ENCODE data around the gene HOXB5. TPM values are rescaled to one million over a fixed set of nuclear protein-coding genes. Genes with fewer than 3 reads are reported as not detected.

The HOXB5 gene
- total RNA-seq, 2 experiments from 2014 or later: 0.16 TPM; not detected in 1

DNA sequence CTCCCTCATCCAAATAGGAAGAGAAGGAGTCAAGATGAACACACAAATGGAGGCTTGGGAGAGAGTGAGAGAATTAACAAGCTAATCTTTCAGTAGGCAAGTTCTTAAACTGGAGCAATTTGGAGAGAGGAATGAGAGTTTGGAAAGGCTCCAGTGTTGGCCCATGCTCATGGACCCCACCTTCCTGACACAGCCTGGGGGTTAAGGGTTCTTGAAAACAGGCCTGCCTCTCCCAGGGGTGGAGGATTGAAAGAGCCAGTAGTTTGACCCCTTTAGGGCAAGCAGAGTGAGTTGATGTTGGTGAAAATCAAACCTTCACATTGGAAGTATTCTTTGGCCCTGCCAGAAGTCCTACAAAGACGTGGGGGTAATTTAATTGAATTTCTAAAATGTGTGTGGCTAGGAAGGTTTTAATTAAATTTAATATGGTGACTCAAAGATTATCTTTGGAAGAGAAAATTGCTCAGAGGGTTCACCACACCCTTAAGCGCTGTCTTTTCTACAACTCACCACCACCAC is 9.3 kb downstream of the HOXB5 start:
- H3K4me1 Mint-ChIP-seq: peaks cover 50% of the 10 kb centered on the region
- peaks cover 76% of the 10 kb centered on the region for H3K27me3 Mint-ChIP-seq
- H3K9me3 Mint-ChIP-seq (ENCODE audit: low read depth): no peaks in the 10 kb centered on the region
- no peak overlapping the region for H3K27ac Mint-ChIP-seq
- ATAC-seq (no peak), DNase-seq (no peak)
- CTCF ChIA-PET: interaction anchor here (1.2 to 1.8 kb wide), 3 partner anchors 9 to 83 kb away, joined by 3 to 12 read pairs (median 5); partner anchors contain the start of gene HOXB5
- H3K36me3 Mint-ChIP-seq: peaks cover 4% of the 10 kb centered on the region
- peak overlapping the region; percentile 80 for H3K4me3 Mint-ChIP-seq

DNA sequence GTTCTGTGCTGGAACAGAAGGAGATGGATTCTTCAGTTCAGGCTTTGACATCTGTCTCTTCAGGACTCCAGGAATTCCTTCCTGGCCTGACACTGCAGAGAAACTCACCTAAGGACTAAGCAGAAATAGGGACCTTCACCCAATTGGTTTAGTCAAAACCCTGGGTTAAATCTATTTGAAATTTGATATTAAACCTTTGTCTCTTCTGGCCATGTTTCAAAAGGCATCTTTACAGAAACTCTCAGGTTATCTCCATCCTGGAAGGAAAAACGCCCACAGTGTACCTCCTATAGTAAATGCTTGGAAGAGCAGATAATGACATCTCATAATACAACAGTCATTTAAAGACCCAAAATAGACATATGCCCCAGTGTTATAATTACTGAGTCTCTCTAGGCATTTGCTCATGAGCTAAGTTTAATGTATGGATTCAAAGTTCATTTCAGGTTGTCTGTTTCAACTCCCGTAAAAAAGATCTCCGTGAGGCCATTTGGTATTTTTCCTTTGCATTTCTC is 9.8 kb downstream of the HOXB5 start:
- Mint-ChIP-seq H3K4me3 (peak overlapping the region; percentile 24), H3K36me3 (peaks cover 4% of the 10 kb centered on the region)
- CTCF ChIA-PET: interaction anchor here (1.2 to 1.8 kb wide), 4 partner anchors 9 to 321 kb away, joined by 3 to 12 read pairs (median 4); partner anchors contain the start of gene HOXB5

DNA sequence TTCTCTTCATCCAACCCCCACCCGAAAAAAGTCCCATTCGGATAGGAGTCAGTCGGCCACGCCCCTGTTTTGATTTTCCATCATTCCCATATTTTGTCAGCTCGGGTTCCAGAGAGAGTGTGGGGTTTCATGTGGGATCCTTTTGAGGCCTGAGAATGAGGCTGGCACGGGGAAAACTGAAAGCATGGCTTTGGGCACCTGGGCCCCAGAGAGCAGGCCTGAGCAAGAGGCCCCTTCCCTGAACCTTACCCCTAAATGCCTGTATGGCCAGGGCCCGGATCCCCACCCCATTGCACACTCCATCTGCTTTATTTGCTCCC is 10.9 kb downstream of the HOXB5 start:
- Mint-ChIP-seq H3K27ac (no peak overlapping the region), H3K36me3 (peaks cover 4% of the 10 kb centered on the region), H3K27me3 (peaks cover 65% of the 10 kb centered on the region), H3K9me3 (ENCODE audit: low read depth) (no peaks in the 10 kb centered on the region), H3K4me1 (peaks cover 57% of the 10 kb centered on the region), H3K4me3 (peak overlapping the region; percentile 66)
- DNase-seq (no peak), ATAC-seq (no peak)
- CTCF ChIA-PET: interaction anchor here (1.0 to 1.8 kb wide), 6 partner anchors 10 to 320 kb away, joined by 3 to 12 read pairs (median 4); partner anchors contain the start of gene HOXB5

More for the DNA sequence above, 9.8 kb downstream of the HOXB5 start:
- Mint-ChIP-seq H3K27ac (no peak overlapping the region), H3K4me1 (peaks cover 56% of the 10 kb centered on the region), H3K27me3 (peaks cover 76% of the 10 kb centered on the region), H3K9me3 (ENCODE audit: low read depth) (no peaks in the 10 kb centered on the region)
- DNase-seq: no peak
- no peak for ATAC-seq

DNA sequence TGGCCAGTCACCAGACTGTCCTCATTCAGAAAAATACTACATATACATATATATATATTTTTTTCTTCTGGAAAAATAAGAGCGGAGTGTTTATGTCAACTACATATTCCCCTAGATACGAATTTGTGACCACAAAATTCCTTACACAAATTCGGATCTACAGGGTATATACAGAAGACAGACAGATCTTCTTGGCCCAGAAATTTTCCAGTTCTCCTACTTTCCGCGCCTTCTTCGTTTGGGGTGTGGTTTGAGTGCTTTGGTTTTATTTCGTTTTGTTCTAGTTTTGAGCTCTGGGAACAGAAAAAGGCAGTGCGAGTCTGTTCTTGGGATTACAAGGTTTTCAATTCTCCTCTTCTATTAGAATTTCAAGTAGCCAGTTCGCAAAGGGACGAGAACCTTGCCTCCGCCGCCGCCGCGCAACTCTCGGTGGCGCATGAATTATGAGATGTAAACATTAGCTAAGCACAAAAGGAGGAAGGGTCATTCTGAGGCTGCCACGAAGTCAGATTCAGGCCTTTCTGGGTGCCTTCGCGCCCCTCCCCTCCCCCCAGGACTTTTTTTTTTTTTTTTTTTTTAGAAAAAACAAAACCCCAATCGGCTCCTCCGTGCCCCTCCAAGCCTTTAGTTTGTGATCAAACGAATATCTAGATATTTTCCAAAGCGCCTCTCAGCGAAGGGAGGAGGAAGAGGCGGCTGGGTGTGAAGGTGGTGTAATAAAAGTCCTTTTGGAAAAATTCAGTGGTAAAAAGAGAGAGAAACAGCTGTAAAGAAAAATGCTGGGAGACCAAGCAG is 13.6 kb downstream of the HOXB5 start:
- Mint-ChIP-seq H3K27me3 (peaks cover 48% of the 10 kb centered on the region), H3K36me3 (peaks cover 9% of the 10 kb centered on the region), H3K4me3 (peak overlapping the region; percentile 93), H3K9me3 (ENCODE audit: low read depth) (no peaks in the 10 kb centered on the region), H3K4me1 (peaks cover 54% of the 10 kb centered on the region), H3K27ac (peak overlapping the region; percentile 57)
- DNase-seq (no peak), ATAC-seq (no peak)
- CTCF ChIA-PET: interaction anchor here (0.6 to 0.7 kb wide), 2 partner anchors 33 to 461 kb away, joined by 3 read pairs; no protein-coding TSS in a partner anchor

DNA sequence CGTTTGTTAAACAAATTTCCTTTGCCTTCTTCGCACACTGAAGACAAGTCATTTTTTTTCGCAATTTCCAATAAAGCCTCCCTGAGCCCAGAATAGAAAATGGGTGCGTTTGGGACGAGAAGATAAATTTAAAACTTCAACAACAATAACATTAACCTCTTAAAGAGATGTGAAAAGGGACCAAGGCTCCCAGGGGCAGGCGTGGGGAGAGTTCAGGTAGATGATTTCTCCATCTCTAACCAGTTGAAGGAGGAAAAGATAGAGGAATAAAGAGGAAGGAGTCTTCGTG is 14.2 kb downstream of the HOXB5 start:
- no peaks in the 10 kb centered on the region for H3K9me3 Mint-ChIP-seq (ENCODE audit: low read depth)
- no peak for DNase-seq
- no peak overlapping the region for H3K27ac Mint-ChIP-seq
- peaks cover 52% of the 10 kb centered on the region for H3K4me1 Mint-ChIP-seq
- H3K36me3 Mint-ChIP-seq: peaks cover 9% of the 10 kb centered on the region
- CTCF ChIA-PET: interaction anchor here (0.6 to 0.9 kb wide), 2 partner anchors 30 to 34 kb away, joined by 3 read pairs; no protein-coding TSS in a partner anchor
- peak overlapping the region; percentile 93 for H3K4me3 Mint-ChIP-seq
- ATAC-seq: no peak
- H3K27me3 Mint-ChIP-seq: peaks cover 48% of the 10 kb centered on the region

DNA sequence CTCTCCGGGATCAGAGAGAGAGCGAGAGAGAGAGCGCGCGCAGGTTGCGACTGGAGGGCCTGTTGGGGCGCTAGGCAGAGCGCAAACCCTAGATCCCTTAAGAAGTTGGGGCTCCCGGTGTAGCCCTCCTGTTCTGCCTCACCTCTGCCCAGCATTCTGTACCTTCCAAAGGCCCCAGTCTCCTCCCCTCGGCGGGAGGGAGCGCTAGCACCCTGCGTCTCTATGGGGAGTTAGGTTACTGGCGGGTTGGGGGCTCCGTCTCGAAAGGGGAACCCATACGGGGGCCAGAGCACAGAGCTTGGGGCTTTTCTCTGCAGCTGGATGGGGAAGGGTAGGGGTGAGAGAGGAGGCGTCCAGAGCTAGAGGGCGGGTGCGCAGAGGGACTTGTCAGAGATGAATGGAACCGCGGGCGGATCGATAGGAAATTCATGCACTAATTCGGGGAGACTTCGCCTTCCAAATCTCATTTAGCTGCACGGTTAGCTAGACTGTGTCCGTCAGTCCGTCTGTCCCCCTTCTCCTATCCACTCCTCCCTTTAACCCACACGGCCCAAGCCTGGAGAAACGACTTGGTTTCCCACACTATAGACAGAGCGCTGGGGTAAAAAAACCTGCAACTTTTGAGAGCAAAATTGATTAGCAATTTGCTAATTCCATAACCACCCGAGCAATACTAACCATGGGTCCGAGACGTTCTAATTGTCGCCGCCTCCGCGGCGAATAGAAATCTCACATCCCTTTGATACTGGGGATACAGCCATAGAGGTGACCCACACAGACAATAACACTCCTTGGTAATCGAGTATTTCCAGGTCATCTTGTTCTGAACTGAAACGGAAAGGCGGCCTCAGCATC is 14.7 kb downstream of the HOXB5 start:
- peaks cover 51% of the 10 kb centered on the region for H3K4me1 Mint-ChIP-seq
- H3K9me3 Mint-ChIP-seq (ENCODE audit: low read depth): no peaks in the 10 kb centered on the region
- H3K27ac Mint-ChIP-seq: peak overlapping the region; percentile 81
- peaks cover 43% of the 10 kb centered on the region for H3K27me3 Mint-ChIP-seq
- ATAC-seq (peak; percentile 59), DNase-seq (peak; percentile 49)
- CTCF ChIA-PET: interaction anchor here (0.9 kb wide), 2 partner anchors 30 to 36 kb away, joined by 3 read pairs; no protein-coding TSS in a partner anchor
- peak overlapping the region; percentile 93 for H3K4me3 Mint-ChIP-seq
- peaks cover 9% of the 10 kb centered on the region for H3K36me3 Mint-ChIP-seq

DNA sequence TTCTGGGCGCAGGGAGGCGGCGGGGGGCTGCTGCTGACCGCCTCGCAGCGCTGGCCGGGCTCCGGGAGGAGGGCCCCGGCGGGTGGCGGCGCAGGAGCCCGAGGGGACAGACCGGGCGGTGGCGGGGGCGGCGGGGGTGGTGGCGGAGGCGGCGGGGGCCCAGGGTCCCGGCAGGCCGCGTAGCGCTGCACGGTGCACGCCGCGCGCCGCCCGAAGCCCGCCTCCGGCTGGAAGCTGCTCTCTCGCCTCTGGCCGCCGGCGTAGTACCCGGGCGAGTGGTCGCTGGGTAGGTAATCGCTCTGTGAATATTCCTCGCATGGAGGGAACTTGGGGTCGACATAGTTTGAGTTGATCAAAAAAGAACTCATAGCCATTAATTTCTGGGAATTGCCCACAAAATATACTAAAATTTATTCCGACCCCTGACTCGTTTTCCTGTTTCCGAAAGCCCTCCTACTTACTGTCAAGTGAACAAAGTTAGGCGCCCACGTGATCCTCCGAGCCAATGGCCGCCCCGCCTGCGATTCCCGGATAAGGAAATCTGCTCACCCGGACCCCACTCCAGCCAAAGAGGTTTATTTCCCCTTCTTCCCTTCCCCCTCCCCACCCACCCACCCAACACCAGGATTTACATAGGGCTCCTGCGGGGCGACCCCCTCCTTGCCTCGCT is 15.5 kb downstream of the HOXB5 start, which contains the start of gene HOXB4:
Gene HOXB4 (minus strand): TSS at position 405 of the 670 bp plus-strand sequence. CDS start 31 bp downstream, at position 374.
- CTCF ChIA-PET: interaction anchor here (0.9 kb wide), 3 partner anchors 29 to 227 kb away, joined by 3 read pairs; no protein-coding TSS in a partner anchor
- no peaks in the 10 kb centered on the region for H3K9me3 Mint-ChIP-seq (ENCODE audit: low read depth)

DNA sequence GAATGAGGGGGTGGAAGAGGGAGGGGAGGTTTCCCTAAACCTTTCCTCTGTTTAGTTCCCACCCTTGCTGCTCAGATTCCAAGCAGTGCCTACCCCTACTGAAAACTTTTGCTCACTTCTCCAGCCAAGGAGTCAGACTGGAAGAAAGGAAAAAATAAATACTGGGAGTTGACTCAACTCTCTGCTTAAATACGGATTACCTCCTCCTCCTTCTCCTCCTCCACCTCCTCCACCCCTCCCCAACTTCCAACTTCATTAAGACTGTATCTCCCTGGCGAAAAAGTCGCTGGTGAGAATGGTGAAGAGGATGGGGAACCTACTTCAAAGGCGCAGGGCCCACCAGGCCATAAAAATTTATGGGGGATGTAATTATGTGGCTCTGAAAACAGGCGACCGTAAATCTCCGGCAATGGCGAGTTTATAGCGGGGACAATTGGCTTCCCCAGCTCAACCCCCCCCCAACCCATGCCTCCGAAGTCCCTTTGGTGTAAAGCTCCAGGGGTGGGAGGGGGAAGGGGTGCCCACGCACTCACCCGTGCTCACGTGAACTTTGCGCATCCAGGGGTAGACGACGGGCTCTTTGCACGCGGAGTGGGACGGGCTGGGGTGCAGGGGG is 16.1 kb downstream of the HOXB5 start:
- peak; percentile 49 for DNase-seq
- Mint-ChIP-seq H3K36me3 (peaks cover 9% of the 10 kb centered on the region), H3K27ac (peak overlapping the region; percentile 75), H3K9me3 (ENCODE audit: low read depth) (no peaks in the 10 kb centered on the region), H3K4me3 (peak overlapping the region; percentile 93), H3K27me3 (peaks cover 32% of the 10 kb centered on the region), H3K4me1 (peaks cover 44% of the 10 kb centered on the region)
- CTCF ChIA-PET: interaction anchor here (0.9 kb wide), 1 partner anchor 226 kb away, joined by 3 read pairs; no protein-coding TSS in a partner anchor
- peak; percentile 21 for ATAC-seq

More for the DNA sequence above, 15.5 kb downstream of the HOXB5 start, which contains the start of gene HOXB4:
- H3K27me3 Mint-ChIP-seq: peaks cover 38% of the 10 kb centered on the region
- H3K27ac Mint-ChIP-seq: peak within 1 kb of the TSS; percentile 89
- peak; percentile 87 for DNase-seq
- ATAC-seq: peak; percentile 89
- H3K36me3 Mint-ChIP-seq: peaks cover 9% of the 10 kb centered on the region
- peak within 1 kb of the TSS; percentile 93 for H3K4me3 Mint-ChIP-seq
- H3K4me1 Mint-ChIP-seq: peaks cover 51% of the 10 kb centered on the region

DNA sequence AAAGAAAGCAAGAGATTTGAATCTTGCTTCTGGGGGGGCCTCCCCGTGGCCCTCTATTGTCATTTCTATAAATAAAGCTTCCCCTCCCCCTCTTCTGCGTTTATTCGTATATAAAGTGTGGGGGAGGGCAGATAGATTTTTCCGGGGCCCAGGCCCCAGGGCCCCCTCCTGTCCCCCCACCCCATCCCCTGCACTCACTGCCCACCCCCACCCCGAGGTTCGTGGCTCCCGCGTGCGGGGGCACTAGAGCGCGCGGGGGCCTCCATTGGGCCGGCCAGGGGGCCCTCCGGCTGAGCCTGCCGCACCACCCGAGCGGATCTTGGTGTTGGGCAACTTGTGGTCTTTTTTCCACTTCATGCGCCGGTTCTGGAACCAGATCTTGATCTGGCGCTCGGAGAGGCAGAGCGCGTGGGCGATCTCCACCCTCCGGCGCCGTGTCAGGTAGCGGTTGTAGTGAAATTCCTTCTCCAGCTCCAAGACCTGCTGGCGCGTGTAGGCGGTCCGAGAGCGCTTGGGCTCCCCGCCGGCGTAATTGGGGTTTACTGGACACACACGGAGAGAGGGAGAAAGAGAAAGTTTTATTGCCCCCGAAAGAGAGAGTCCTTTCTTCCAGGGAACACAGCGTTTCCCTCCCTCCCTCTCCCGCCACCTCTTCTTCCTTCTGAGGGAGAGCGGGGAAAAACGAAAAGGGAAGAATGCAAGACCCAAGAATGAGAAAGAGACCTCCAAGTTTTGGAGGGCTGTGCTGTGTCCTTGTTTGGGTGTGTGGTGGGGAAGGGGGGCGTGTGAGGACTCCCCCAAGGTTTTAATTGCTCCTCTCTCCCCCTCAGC is 16.9 kb downstream of the HOXB5 start:
- peak overlapping the region; percentile 93 for H3K4me3 Mint-ChIP-seq
- peak overlapping the region; percentile 75 for H3K27ac Mint-ChIP-seq
- CTCF ChIA-PET: interaction anchor here (0.9 to 1.3 kb wide), 2 partner anchors 86 to 225 kb away, joined by 3 read pairs; no protein-coding TSS in a partner anchor
- DNase-seq: no peak
- no peaks in the 10 kb centered on the region for H3K9me3 Mint-ChIP-seq (ENCODE audit: low read depth)
- peaks cover 41% of the 10 kb centered on the region for H3K4me1 Mint-ChIP-seq
- peaks cover 28% of the 10 kb centered on the region for H3K27me3 Mint-ChIP-seq
- ATAC-seq: no peak
- H3K36me3 Mint-ChIP-seq: peaks cover 9% of the 10 kb centered on the region

DNA sequence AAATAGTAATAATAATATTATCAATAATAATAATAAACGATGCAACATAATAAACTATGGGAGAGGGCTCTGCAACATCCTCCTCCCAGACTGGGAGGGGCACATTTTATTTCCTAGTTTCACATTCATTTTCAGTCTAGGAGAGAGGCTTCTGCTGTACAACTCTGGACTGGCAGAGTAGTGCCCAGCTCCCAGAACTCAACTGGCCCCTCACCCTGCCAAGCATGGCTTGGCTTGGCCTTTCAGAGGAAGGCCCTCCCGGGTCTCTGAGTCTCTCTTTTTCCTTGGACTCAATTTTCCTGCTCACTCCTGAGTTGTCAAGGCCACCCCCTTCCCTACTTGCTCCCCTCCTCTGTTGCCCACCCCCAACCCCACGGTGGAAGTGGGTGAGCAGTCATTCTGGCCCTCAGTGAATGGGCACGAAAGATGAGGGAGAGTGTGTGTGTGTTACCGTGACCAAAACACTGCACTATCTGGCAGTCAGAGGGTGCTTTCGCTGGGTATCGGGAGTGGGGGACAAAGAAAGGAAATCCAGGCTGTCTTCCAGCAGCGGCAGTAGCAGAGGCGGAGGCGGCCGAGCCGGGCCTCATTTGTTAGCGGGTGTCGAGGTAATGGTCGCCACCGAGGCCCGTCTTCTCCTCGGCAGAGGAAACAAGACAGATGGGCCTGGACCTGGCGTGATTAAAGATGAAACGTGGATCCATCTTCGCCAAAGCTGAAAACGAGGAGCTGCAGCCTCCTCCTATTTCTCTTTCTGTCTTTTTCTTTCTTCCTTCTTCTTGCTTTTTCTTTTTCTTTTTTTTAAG is 17.7 kb downstream of the HOXB5 start:
- H3K27me3 Mint-ChIP-seq: peaks cover 20% of the 10 kb centered on the region
- H3K9me3 Mint-ChIP-seq (ENCODE audit: low read depth): no peaks in the 10 kb centered on the region
- peak overlapping the region; percentile 8 for H3K27ac Mint-ChIP-seq
- no peak for ATAC-seq
- CTCF ChIA-PET: interaction anchor here (1.3 kb wide), 1 partner anchor 85 kb away, joined by 3 read pairs; no protein-coding TSS in a partner anchor
- H3K4me3 Mint-ChIP-seq: peak overlapping the region; percentile 6
- no peak for DNase-seq
- peaks cover 9% of the 10 kb centered on the region for H3K36me3 Mint-ChIP-seq
- H3K4me1 Mint-ChIP-seq: peaks cover 36% of the 10 kb centered on the region

Measured in activated CD8-positive, alpha-beta memory T cell treated with anti-CD3 and anti-CD28 coated beads, Interleukin-2, amount 10 ng/mL, durations not matched to agents 7 days and 5 days (primary cell).